Measurements from ENCODE around the gene VRK3. TPM values are rescaled to one million over a fixed set of nuclear protein-coding genes. Genes with fewer than 3 reads are reported as not detected.
"Not testable (repeated sequence)": the region's sequence is repeated elsewhere in the genome, so short reads cannot be mapped to it uniquely, and the experiment has no call there.

Gene VRK3
- total and polyA plus RNA-seq, 2 donors (not counting 1 experiment from before 2014, with no cell fraction given): 58.5 to 123 TPM

- ChIA-PET CTCF (interaction anchor here (1.1 to 2.6 kb wide), 2 partner anchors 33 to 35 kb away, joined by 3 to 9 read pairs; no protein-coding TSS in a partner anchor), POLR2A (no interaction called here)
- peaks cover 0 to 28% (median 2%) of the 10 kb centered on the region in 4 experiments for H3K27me3 ChIP-seq (replicated peaks in 1 of 4; ENCODE audit: control extremely low read depth in 1 of 4, control insufficient read depth in 3 of 4, insufficient read depth in 4 of 4, low read length in 3 of 4)
- no peak overlapping the region for H3K9ac ChIP-seq (ENCODE audit: low read length)
- no peak overlapping the region for H3K27ac ChIP-seq (ENCODE audit: low read length in 2 of 2)
- H3K79me2 ChIP-seq (ENCODE audit: control insufficient read depth, insufficient read depth, low read length): no peaks in the 10 kb centered on the region
- peaks cover 13% of the 10 kb centered on the region for H3K4me1 Mint-ChIP-seq
- DNase-seq: no peak
- no peaks in the 10 kb centered on the region for H3K36me3 ChIP-seq (replicated peaks in 1 of 2; ENCODE audit: control extremely low read depth in 1 of 2, control insufficient read depth in 1 of 2, extremely low read depth in 1 of 2, insufficient read depth in 2 of 2, low read length in 1 of 2)
- no peak overlapping the region for H2AFZ ChIP-seq (ENCODE audit: insufficient read depth, low read depth, low read length, poor library complexity, severe bottlenecking)
- no peak overlapping the region for H3K4me3 ChIP-seq (ENCODE audit: control extremely low read depth in 1 of 5, extremely low read depth in 1 of 5, insufficient read depth in 1 of 5, low read depth in 2 of 5, low read length in 4 of 5)
- intact Hi-C loops (cut with micrococcal nuclease): no loop called here
- peaks cover 37% of the 10 kb centered on the region for H3K27me3 Mint-ChIP-seq
- no peaks in the 10 kb centered on the region for H4K20me1 ChIP-seq (ENCODE audit: control insufficient read depth, insufficient read depth, low read length, poor library complexity, severe bottlenecking)
- peaks cover 0 to 5% (median 0%) of the 10 kb centered on the region in 3 donors for H3K9me3 ChIP-seq (ENCODE audit: control extremely low read depth in 1 of 3, control insufficient read depth in 2 of 3, insufficient read depth in 1 of 3, low read length in 2 of 3)
- H3K4me3 Mint-ChIP-seq: no peak overlapping the region
- TF ChIP-seq, protein P1, sequence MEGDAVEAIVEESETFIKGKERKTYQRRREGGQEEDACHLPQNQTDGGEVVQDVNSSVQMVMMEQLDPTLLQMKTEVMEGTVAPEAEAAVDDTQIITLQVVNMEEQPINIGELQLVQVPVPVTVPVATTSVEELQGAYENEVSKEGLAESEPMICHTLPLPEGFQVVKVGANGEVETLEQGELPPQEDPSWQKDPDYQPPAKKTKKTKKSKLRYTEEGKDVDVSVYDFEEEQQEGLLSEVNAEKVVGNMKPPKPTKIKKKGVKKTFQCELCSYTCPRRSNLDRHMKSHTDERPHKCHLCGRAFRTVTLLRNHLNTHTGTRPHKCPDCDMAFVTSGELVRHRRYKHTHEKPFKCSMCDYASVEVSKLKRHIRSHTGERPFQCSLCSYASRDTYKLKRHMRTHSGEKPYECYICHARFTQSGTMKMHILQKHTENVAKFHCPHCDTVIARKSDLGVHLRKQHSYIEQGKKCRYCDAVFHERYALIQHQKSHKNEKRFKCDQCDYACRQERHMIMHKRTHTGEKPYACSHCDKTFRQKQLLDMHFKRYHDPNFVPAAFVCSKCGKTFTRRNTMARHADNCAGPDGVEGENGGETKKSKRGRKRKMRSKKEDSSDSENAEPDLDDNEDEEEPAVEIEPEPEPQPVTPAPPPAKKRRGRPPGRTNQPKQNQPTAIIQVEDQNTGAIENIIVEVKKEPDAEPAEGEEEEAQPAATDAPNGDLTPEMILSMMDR (IDR thresholded peaks at IDR 0.05): no peak
- TF ChIP-seq EZH2 (IDR thresholded peaks at IDR 0.05; ENCODE audit: borderline replicate concordance, insufficient read depth, low read depth, low read length, poor library complexity, severe bottlenecking): no peak
- H3K9me3 Mint-ChIP-seq (ENCODE audit: insufficient read depth): no peaks in the 10 kb centered on the region
- H3K4me1 ChIP-seq (ENCODE audit: control insufficient read depth in 2 of 2, insufficient read depth in 2 of 2, low read length in 2 of 2): peaks cover 3 to 8% of the 10 kb centered on the region in 2 donors
- no peak overlapping the region for H3K4me2 ChIP-seq (replicated peaks; ENCODE audit: low read depth, low read length, poor library complexity, severe bottlenecking)
- no peak for ATAC-seq (ENCODE audit: low read depth)
- WGBS (ENCODE audit: insufficient coverage): 99% methylated on average over 7 of the region's 11 CpGs
- no peak overlapping the region for H3K27ac Mint-ChIP-seq
Measured at GRCh38 chr19:49949742-49950589, 75.2 kb downstream of the VRK3 start.

DNA sequence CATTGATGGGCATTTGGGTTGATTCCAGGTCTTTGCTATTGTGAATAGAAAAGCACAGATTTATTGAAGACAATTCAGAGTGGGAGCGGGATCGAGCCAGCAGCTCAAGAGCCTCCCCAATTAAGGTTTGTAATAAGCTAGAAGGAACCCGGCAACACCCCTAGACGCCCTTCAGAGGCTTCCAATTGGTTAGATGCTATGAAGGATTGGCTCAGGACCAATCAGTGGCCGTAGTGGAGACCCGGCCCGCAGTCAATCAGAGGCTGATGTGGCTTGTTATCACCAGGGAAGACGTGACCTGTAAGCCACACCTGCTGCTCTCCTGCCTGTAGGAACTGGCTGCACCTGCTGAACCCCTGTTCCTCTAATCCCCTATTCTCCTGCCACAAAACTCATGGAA is 78.8 kb downstream of the VRK3 start:
- Histone ChIP-seq H3K9ac (ENCODE audit: low read length) (no peak overlapping the region), H2AFZ (ENCODE audit: insufficient read depth, low read depth, low read length, poor library complexity, severe bottlenecking) (no peak overlapping the region), H4K20me1 (ENCODE audit: control insufficient read depth, insufficient read depth, low read length, poor library complexity, severe bottlenecking) (no peaks in the 10 kb centered on the region), H3K27ac (ENCODE audit: low read length in 2 of 2) (no peak overlapping the region), H3K79me2 (ENCODE audit: control insufficient read depth, insufficient read depth, low read length) (no peaks in the 10 kb centered on the region), H3K4me1 (ENCODE audit: control insufficient read depth in 2 of 2, insufficient read depth in 2 of 2, low read length in 2 of 2) (no peaks in the 10 kb centered on the region), H3K27me3 (replicated peaks in 1 of 4; ENCODE audit: control extremely low read depth in 1 of 4, control insufficient read depth in 3 of 4, insufficient read depth in 4 of 4, low read length in 3 of 4) (peaks cover 0 to 15% (median 2%) of the 10 kb centered on the region in 4 experiments), H3K9me3 (ENCODE audit: control extremely low read depth in 1 of 3, control insufficient read depth in 2 of 3, insufficient read depth in 1 of 3, low read length in 2 of 3) (peaks cover 0 to 5% (median 0%) of the 10 kb centered on the region in 3 donors), H3K4me3 (ENCODE audit: control extremely low read depth in 1 of 5, extremely low read depth in 1 of 5, insufficient read depth in 1 of 5, low read depth in 2 of 5, low read length in 4 of 5) (no peak overlapping the region), H3K4me2 (replicated peaks; ENCODE audit: low read depth, low read length, poor library complexity, severe bottlenecking) (no peak overlapping the region), H3K36me3 (replicated peaks in 1 of 2; ENCODE audit: control extremely low read depth in 1 of 2, control insufficient read depth in 1 of 2, extremely low read depth in 1 of 2, insufficient read depth in 2 of 2, low read length in 1 of 2) (no peaks in the 10 kb centered on the region)
- Mint-ChIP-seq H3K9me3 (ENCODE audit: insufficient read depth) (no peaks in the 10 kb centered on the region), H3K27ac (no peak overlapping the region), H3K4me3 (no peak overlapping the region), H3K4me1 (peaks cover 2% of the 10 kb centered on the region), H3K27me3 (peaks cover 38% of the 10 kb centered on the region)
- intact Hi-C loops (cut with micrococcal nuclease): no loop called here
- TF ChIP-seq, protein P1 (IDR thresholded peaks at IDR 0.05): no peak
- no peak for TF ChIP-seq EZH2 (IDR thresholded peaks at IDR 0.05; ENCODE audit: borderline replicate concordance, insufficient read depth, low read depth, low read length, poor library complexity, severe bottlenecking)
- ChIA-PET POLR2A (interaction anchor here (0.6 kb wide), 1 partner anchor 17 kb away, joined by 3 read pairs; no protein-coding TSS in a partner anchor), CTCF (interaction anchor here (0.7 to 1.5 kb wide), 2 partner anchors 9 to 70 kb away, joined by 3 to 4 read pairs; no protein-coding TSS in a partner anchor)
- ATAC-seq (ENCODE audit: low read depth) (no peak), DNase-seq (no peak)
- 93% methylated on average over 6 of the region's 8 CpGs for WGBS (ENCODE audit: insufficient coverage)

DNA sequence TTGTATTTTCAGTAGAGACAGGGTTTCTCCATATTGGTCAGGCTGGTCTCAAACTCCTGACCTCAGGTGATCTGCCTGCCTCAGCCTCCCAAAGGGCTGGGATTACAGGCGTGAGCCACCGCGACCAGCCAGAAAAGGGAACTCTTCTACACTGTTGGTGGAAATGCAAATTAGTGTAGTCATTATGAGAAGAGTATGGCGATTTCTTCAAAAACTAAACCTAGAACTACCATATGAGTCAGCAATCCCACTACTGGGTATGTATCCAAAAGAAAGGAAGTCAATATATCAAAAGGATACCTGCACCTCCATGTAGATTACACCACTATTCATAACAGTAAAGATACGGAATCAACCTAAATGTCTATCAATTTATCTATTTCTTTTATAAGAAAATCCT is 80.6 kb downstream of the VRK3 start:
- H3K9ac ChIP-seq (ENCODE audit: low read length); H3K4me1 ChIP-seq (ENCODE audit: control insufficient read depth in 2 of 2, insufficient read depth in 2 of 2, low read length in 2 of 2); H3K4me3 Mint-ChIP-seq; H3K9me3 Mint-ChIP-seq (ENCODE audit: insufficient read depth); H3K79me2 ChIP-seq (ENCODE audit: control insufficient read depth, insufficient read depth, low read length); H2AFZ ChIP-seq (ENCODE audit: insufficient read depth, low read depth, low read length, poor library complexity, severe bottlenecking); H3K4me1 Mint-ChIP-seq; H3K27ac Mint-ChIP-seq; H3K4me2 ChIP-seq (replicated peaks; ENCODE audit: low read depth, low read length, poor library complexity, severe bottlenecking); H3K9me3 ChIP-seq (ENCODE audit: control extremely low read depth in 1 of 3, control insufficient read depth in 2 of 3, insufficient read depth in 1 of 3, low read length in 2 of 3); H3K27ac ChIP-seq (ENCODE audit: low read length in 2 of 2); POLR2A ChIA-PET; CTCF ChIA-PET; H3K36me3 ChIP-seq (replicated peaks in 1 of 2; ENCODE audit: control extremely low read depth in 1 of 2, control insufficient read depth in 1 of 2, extremely low read depth in 1 of 2, insufficient read depth in 2 of 2, low read length in 1 of 2); H4K20me1 ChIP-seq (ENCODE audit: control insufficient read depth, insufficient read depth, low read length, poor library complexity, severe bottlenecking); H3K27me3 ChIP-seq (replicated peaks in 1 of 4; ENCODE audit: control extremely low read depth in 1 of 4, control insufficient read depth in 3 of 4, insufficient read depth in 4 of 4, low read length in 3 of 4); DNase-seq; H3K4me3 ChIP-seq (ENCODE audit: control extremely low read depth in 1 of 5, extremely low read depth in 1 of 5, insufficient read depth in 1 of 5, low read depth in 2 of 5, low read length in 4 of 5); intact Hi-C loops (cut with micrococcal nuclease): not testable (repeated sequence)
- ATAC-seq (ENCODE audit: low read depth): peak; percentile 36
- no CpG with 5 or more reads among the region's 5 CpGs for WGBS (ENCODE audit: insufficient coverage)
- peaks cover 37% of the 10 kb centered on the region for H3K27me3 Mint-ChIP-seq
